NCI-H2029 (cell line): Measurements from ENCODE around the gene TNFAIP3.

Experiments
- DNase-seq: peaks from one replicate; lab custom pipeline; 2025; lab: John Stamatoyannopoulos, UW

The TNFAIP3 gene

GRCh38 chr6:137923866-137924653, 57.0 kb downstream of the TNFAIP3 start:
- DNase-seq = no peak

GRCh38 chr6:137925141-137925698, 58.2 kb downstream of the TNFAIP3 start:
- no peak for DNase-seq

- no peak for DNase-seq
Measured at GRCh38 chr6:137926207-137926731, 59.2 kb downstream of the TNFAIP3 start.

GRCh38 chr6:137926985-137927384, 59.9 kb downstream of the TNFAIP3 start:
- no peak for DNase-seq

GRCh38 chr6:137927777-137928218, 60.7 kb downstream of the TNFAIP3 start:
- DNase-seq = no peak

- DNase-seq = no peak
Measured at GRCh38 chr6:137928286-137928685, 61.2 kb downstream of the TNFAIP3 start.

GRCh38 chr6:137931849-137932465, 64.9 kb downstream of the TNFAIP3 start:
- DNase-seq = no peak
